ENCODE results near the gene ANGEL1.

ANGEL1 gene

DNA sequence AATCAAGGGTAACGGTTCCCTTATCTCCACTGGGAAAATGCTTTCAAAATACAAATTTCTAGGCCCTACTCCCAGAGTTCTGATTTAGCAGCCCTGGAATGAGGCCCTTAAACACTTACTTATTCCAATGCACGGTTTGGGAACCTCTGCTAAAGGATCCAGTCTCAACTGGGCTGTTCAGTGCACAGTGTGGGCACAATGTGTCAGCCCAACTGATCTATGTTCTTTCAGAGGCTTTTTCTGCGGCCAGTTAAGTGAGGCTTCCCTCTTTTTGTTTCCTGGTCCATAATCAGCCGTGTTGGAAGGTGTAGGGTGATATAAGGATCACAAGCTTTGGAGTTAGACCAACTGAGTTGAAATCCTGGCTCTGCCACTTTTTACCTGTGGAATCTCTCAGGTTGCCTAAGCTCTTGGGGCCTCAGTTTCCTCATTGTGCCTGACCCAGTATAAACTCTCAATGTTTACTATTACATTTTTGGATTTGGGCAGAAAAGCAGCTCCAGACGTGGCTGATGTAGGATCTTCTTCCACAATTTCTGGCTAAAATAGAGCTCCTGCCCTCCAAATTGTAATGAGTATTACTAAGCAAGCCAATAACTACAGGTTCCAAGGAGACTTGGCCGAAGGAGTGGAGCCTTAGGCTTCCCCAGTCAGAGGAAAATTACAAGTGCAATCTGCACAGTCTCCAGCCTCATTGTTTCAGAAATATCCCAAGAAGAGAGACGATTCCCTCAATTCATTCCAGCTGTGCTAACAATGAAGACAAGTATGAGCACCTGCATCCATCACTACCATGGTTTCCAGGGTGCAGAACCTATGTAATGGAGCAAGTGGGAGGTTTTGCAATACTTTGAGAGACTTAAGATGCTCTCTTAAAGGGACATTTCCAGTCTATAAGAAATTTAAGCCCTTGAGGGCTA lies 2.3 kb upstream of the ANGEL1 start:
- no peak for TF ChIP-seq CTCF (IDR thresholded peaks at IDR 0.05; ENCODE audit: low read depth, low read length)
- H3K4me3 ChIP-seq (ENCODE audit: low read depth, low read length) = no peak overlapping the region

DNA sequence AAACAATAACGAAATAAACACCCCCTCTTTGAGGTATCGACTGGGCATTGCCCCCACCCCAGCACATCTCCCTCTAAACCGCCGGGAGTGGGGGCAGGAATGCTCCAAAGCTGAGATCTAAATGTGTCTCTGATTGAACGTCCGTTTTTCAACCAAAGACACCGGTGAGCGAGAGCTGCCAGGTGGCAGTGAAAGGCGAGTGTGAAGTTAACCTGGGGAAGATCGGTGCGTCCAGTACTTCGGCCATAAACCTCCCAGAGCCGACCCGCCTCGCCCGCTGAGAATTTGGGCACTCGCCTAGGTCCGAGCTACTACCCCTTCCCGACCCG lies 625 bp downstream of the ANGEL1 start:
- no peak for TF ChIP-seq CTCF (IDR thresholded peaks at IDR 0.05; ENCODE audit: low read depth, low read length)
- H3K4me3 ChIP-seq (ENCODE audit: low read depth, low read length) = peak overlapping the region; percentile 82

DNA sequence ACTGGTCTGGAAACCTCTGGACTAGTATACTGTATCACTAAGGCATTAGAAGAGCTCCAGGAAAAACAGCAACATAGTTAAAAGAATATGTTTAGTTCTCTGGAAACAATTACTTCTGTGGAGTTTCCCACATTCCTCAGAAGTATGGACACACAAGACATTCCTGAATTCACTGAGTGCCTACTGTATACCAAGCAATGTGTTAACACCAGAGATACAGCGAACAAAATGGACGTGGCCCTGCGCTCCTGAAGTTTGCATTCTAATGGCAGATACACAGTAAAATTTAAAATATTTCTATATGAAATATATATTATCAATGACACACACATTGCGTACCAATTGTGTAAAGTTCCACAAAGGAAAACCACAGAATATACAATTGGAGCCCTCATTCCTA lies 1.1 kb downstream of the ANGEL1 start:
- peak overlapping the region; percentile 82 for H3K4me3 ChIP-seq (ENCODE audit: low read depth, low read length)
- TF ChIP-seq CTCF (IDR thresholded peaks at IDR 0.05; ENCODE audit: low read depth, low read length) = no peak

- peak; percentile 38; the same call in 1 of the 2 replicates for TF ChIP-seq CTCF (IDR thresholded peaks at IDR 0.05; ENCODE audit: low read depth, low read length)
- peak overlapping the region; percentile 31 for H3K4me3 ChIP-seq (ENCODE audit: low read depth, low read length)
Observed at GRCh38 chr14:76810953-76811400, 1.7 kb downstream of the ANGEL1 start.

GRCh38 chr14:76810525-76810924 lies 2.2 kb downstream of the ANGEL1 start:
- peak overlapping the region; percentile 31 for H3K4me3 ChIP-seq (ENCODE audit: low read depth, low read length)
- no peak for TF ChIP-seq CTCF (IDR thresholded peaks at IDR 0.05; ENCODE audit: low read depth, low read length)

GRCh38 chr14:76808990-76809389 lies 3.7 kb downstream of the ANGEL1 start:
- TF ChIP-seq CTCF (IDR thresholded peaks at IDR 0.05; ENCODE audit: low read depth, low read length) = no peak
- H3K4me3 ChIP-seq (ENCODE audit: low read depth, low read length) = no peak overlapping the region

- no peak for TF ChIP-seq CTCF (IDR thresholded peaks at IDR 0.05; ENCODE audit: low read depth, low read length)
- H3K4me3 ChIP-seq (ENCODE audit: low read depth, low read length) = no peak overlapping the region
Observed at GRCh38 chr14:76808011-76808410, 4.7 kb downstream of the ANGEL1 start.

Data from WI38 (cell line).